HuH-7 (cell line): ENCODE data around the gene IL31.

Source experiments
- DNase-seq: peaks from one replicate; pipeline ENCODE4 v3.0.0; 2011; ENCODE audit warnings: low spot score

IL31 gene

DNA sequence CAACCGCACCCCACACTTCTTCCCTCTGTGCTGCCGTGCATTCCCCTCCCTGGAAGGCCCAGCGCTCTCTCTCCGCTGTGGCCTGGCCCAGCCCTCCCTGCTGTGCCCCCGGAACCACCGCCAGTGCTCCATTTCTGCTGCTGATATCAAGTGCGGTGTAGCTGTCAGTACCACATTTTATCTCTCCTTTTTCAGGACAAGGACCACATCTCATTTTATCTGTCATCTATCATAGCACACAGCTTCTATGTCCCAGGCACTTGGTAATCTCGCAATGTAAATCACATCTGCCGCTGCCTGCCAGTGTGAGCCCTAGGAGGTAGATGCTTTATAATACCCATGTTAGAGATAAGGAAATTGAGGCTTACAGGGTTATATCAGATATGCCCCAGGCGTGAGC is 18.3 kb downstream of the IL31 start:
- no peak for DNase-seq

DNA sequence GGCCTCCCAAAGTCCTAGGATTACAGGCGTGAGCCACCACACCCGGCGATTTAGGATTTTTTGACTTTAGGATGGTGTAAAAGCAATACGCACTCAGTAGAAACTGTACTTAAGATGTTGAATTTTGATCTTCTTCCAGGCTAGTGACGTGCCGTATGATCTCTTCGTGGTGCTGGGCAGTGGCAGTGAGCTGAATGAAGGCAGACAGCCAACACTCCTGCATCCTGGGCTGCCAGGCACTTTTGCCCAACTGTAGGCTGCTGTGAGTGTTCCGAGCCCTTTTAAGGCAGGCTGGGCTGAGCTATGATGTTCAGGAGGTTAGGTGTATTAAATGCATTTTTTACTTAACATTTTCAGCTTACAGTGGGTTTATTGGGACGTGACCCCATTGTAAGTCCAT is 21.3 kb downstream of the IL31 start:
- no peak for DNase-seq

DNA sequence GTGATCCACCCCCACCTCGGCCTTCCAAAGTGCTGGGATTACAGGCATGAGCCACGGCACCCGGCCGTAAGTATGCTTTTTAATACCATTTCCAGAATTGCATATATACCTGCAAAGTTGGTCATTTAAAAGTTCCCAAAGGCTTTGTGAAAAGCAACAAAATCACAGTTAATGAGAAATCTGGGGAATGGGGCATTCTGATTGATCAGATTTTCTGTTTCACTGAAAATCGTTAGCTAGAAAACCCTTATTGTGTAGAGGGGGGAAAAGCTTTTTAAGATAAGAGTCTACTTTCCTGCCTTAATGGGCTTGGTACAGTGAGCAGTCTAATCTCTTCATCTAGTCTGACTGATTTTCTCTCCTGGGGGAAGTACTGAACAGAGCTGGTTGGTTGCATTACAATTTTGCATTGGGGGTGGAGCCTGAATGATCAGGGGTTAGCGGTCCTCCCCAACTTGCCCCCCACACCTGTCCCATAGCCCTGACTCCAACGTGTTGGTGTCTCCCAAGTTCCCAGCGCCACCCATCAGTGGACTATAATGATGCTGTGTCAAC is 23.8 kb downstream of the IL31 start:
- no peak for DNase-seq

DNA sequence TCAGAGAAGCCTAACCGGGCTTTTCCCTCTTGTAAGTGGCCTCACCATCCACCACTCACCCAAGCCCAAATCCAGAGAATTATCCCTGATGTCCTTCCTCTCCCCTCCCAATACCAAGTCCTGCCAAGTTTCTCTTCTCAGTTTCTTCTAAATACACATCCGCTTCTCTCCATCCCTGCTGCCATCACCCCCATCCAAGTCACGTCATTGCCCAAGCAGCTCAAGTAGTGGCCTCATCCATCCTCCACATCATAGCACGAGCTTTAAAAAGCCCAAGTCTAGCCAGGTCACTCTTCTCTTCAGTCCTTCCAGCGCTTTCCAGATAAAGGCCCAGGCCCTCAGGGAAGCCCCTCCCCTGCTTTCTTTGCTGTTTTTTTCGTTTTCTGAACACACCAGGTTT is 25.4 kb downstream of the IL31 start:
- DNase-seq = no peak

DNA sequence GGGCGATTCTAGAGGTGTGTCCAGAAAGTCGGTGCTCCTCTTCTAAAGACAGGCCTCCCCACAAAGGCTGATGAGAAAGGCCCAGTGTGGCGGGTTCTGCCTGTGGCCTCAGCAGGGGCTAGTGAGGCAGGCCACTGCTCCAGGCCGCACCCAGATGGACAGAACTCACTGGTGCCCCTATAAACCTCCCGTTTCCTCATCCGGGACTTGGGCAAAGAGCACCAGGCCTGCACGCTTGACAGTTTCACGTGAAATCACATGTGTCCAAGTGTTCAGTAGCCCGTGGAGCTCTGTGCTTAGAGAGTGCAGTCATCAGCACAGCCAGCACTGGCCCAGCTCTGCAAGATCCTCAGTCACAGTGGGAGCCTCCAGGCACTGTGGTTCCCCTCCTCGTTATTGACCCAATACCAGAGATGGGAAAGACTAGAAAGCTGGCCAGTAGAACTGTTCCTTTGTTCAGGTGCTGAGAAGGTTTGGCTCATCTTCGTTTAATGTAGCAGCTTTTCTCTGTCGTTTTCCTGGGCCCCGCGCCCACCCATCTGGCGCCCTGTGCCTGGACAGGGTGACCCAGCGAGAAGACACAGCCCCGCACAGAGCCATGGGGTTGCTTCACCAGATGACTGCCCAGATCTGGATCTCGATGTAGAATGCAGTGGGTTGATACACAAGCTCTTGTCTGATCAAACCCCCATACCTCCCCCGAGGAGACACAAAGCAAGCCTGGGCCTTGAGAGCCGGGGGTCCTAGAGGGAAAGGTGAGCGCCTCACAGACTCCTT is 26.3 kb downstream of the IL31 start:
- DNase-seq = no peak

DNA sequence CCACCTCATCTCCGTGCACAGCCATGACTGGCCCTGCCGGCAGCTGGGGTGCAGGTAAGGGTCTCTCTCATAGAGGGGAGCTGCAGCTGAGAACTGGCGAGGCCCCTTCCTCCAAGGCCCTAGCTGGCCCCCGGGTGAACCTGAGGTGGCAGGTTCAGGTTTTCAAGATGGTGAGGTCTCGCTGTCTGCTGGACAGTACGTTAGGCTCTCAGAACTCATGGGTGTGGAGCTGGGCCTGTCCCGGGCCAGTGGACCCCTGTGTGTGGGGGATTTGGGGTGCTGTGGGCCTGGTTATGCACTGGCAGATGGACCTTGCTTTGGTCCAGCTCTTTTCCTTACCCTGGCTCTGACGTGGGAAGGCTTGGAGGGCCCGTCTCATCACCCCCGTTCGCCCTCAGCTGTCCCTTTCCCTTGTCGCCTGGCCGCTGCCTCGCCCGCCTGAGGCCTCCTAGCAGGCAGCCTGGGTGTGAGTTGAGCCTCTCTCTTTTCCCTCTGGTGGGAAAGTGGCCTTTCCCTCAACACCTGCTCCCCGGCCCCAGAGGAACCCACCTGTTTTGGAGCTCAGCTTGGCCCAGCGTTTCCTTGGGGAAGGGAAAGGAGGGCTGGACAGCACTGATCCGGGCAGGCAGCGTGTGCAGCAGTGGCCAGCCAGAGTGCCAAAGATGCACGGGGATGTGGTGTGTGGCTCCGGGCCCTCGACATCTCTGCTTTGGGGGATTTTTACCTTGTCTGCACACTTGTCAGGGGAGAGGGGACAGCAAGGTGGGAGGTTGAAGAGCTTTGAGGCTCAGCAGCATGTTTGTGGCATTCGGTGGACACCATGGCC is 28.3 kb downstream of the IL31 start:
- no peak for DNase-seq

DNA sequence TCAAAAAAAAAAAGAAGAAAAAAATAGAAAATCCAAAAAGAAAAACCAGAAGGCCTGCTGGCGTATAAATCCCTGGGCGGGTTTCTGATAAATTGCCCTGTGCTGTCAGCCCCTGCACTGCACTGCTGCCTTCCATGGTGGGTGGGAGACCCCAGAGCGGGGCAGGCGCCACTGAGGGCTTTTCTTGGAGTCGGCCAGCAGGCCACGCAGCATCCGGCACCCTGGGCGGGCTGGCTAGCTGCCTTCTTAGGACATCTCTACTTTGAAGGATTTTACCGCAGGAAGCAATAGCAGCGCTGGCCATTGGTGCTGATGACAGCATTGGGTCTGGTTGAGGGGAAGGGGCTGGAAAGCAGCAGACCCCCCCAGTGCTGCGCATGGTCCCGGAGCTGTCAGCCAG is 29.1 kb downstream of the IL31 start:
- no peak for DNase-seq

DNA sequence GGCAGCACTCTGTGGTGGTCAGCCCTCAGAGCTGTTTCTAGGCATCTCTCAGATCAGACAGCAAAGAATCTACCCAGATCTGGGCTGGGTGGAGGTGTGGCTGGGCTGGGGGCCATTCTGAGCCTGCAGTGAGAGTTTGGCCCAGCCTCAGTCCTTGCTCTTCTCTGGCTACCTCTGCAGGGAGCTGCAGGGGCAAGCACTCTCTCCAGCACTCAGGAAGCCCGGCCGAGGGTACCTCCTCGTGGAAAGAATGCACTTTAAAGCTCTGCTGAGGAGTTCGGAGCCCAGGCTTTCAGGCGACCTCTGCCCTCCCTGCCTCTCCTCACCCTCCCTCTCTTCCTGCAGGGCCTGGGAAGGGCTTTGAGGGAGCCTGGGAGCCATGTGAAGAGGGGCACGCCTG is 31.2 kb downstream of the IL31 start:
- no peak for DNase-seq

DNA sequence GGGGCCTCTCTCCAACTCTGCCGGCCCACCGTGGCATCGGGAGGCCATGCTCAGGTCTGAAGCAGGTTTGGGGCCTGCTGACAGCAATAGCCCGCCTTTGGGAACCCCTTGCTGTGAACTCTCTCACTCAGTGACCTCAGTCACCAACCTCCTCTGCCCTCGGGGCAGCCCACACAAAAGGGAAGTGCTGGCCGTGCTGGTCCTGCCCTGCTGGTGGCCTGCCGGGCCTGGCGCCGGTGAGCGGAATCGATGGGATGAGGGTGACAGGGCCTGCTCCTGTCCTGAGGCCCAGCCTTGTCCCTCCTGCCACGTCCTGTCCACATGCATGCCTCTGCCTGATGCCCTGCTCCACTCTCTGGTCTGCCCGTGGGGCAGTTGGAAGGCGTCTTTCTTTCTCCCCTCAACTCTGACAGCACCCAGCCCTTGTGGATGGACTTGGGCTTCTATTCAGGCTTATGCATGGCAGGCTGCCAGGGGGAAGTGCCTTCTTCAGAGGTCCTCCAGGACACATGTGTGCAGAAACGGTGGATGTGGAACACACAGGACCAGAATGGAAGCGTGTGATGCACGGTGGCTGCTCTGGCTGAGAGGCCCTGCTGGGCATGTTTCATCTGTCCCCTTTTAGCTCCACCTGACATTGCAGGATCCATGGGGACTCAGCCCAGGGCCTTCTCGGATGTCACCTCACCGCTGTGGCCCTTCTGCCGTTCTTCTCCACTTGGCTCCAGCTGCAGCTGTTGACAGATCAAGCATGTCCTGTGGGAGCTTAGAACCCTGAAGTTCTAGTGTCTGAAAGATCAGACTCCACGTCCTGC is 31.9 kb downstream of the IL31 start:
- no peak for DNase-seq

DNA sequence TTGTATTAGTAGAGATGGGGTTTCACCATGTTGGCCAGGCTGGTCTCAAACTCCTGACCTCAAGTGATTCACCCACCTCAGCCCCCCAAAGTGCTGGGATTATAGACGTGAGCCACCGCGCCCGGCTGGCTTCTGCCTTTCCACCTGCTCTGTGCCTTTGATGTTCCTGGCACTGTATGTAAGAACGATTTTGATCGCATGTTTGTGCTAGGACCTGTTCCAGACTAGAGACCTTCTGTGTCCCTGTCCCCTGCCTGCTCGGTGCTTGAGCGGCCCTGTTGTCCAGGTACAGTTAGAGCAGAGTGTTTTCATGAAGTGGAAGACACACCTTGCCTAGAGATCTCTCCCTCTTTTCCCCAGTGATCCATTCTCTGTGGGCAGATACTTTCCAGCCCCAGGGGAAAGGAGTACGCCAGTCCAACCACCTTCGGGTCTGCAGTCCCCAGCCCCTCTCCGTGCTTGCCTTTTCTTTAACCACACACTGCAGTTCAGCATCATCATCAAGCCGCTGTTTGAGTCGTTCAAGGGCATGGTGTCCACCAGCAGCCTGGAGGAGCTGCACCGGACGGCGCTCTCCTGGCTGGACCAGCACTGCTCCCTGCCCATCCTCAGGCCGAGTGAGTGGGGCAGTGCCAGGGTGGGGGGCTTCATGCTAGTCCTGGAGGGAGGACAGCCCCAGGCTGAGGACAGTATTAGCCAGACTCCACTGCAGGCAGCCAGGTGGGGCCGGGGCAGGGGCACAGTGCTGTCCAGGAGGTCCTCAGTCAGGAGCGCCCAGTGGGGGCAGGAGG is 33.4 kb downstream of the IL31 start:
- DNase-seq = no peak

DNA sequence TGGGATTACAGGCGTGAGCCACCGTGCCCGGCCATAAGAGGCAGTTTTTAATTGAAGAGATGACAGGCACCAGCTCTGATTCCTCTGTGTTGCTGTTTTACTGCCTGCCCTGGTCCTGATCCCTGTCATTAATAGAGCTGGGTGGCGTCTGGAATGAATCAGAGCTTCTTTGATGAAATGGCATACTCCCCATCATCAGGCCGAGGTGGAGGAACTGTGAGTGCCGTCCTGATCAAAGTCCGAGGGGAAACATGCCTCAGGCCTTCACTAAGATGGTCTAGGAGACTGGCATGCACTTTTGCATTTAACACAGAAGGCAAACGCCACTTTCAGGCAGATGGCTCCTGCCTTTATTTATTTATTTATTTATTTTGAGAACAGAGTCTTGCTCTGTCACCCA is 34.1 kb downstream of the IL31 start:
- DNase-seq = no peak

DNA sequence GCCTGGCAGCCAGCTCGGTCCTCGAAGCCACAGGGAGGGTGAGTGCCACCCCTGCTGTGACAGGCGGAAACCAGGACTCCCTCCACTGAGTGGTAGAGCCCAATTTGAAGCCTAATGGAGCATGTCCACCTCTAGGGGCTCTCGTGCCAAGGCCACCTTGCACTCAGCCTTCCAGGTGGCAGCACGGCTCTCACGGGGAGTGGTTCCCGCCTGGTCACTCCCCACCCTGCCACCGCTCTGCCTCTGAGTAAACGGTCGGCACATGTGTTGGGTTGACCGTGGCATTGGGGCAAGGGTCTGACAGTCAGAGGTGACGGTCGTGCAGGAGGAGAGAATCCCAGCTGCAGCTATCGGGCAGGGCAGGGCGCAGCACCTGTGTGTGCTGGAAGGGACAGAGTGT is 34.8 kb downstream of the IL31 start:
- no peak for DNase-seq

DNA sequence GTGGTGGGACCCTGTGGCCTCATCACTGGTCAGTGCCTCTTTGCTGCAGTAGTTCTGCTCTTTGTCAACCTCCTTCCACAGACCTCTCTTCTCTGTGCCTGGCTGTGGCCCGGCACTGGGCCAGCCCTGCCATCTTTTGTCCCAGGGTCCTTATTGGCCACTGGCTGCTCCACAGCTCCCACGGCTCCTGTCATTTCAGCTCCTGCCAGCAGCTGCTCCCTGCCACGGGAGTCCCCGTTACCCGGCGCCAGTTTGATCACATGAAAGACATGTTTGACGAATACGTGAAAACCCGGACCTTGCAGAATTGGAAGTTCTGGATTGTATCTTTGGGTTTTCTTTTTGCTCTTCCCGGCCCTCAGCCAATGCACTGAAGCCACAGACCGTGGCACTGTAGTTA is 35.4 kb downstream of the IL31 start:
- DNase-seq = no peak

DNA sequence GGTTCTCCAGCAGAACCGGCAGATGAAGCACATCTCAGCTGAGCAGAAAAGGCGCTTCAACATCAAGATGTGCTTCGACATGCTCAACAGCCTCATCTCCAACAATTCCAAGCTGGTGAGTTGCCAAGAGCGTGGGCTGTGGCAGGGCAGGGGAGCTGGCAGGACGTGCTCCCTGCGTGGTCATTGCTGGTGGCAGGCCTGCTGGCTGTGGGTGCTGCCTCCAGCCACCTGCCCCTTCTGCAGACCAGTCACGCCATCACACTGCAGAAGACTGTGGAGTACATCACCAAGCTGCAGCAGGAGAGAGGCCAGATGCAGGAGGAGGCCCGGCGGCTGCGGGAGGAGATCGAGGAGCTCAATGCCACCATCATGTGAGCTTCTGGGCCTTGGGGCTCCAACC is 35.8 kb downstream of the IL31 start:
- DNase-seq = no peak

DNA sequence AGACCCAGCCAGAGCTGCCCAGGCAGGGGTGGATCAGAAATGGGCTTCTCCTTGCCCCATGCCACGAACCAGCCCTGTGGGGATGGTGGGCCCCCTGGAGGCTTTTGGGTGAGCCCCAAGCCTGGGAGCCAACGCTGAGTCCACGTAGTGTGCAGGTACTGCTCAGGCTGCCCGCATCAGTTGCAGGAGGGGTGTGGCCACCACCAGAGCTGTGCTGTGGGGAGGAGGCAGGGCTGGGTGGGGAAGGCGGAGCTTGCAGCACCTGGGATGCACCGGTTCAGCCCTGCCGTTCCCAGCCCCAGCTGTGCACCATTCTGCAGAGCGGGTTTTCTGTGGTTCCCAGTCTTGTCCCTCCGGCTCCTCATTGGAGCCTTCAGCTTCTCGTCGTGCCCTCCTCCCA is 36.3 kb downstream of the IL31 start:
- DNase-seq = no peak

DNA sequence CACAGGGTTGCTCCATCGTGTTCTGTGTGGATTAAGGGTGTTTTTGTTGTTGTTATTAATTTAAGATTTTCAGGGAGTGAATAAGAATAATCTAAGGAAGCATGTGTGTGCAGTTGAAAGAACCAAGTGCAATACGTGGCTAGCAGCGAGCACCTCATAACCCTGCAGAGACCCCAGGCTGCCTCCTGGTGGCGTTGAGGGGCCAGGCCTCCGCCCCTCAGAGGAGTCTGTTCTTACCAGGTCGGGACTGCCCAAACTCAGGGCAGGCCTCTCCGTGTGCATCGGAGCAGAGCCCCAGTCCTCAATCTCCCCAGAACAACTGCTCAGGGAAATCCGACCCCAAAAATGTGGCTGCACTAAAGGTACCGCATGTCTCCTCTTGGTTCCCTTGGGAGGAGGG is 36.8 kb downstream of the IL31 start:
- no peak for DNase-seq

DNA sequence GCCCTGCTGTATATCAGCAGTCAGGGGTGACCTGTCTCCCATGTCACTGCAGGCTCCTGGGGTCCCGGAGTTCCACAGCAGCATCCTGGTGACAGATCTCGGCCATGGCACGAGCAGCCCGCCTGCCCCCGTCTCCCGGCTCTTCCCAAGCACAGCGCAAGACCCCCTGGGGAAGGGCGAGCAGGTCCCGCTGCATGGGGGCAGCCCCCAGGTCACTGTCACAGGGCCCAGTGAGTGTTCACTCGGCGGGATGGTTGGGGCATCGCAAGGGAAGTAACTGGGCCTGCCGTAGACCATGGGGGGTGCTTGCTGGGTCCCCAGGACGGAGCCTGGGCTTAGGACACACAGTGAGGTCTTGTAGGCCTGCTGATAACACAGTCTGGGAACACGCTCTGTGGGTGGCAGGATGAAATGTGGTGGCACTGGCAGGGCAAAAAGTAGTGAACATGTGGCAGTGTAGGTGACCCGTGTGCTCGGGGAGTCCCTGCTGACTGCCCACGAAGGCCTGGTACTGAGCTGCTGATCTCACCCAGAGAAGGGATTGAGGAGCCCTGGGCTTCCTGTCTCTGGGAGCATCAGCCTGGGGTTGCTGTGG is 38.5 kb downstream of the IL31 start:
- no peak for DNase-seq

DNA sequence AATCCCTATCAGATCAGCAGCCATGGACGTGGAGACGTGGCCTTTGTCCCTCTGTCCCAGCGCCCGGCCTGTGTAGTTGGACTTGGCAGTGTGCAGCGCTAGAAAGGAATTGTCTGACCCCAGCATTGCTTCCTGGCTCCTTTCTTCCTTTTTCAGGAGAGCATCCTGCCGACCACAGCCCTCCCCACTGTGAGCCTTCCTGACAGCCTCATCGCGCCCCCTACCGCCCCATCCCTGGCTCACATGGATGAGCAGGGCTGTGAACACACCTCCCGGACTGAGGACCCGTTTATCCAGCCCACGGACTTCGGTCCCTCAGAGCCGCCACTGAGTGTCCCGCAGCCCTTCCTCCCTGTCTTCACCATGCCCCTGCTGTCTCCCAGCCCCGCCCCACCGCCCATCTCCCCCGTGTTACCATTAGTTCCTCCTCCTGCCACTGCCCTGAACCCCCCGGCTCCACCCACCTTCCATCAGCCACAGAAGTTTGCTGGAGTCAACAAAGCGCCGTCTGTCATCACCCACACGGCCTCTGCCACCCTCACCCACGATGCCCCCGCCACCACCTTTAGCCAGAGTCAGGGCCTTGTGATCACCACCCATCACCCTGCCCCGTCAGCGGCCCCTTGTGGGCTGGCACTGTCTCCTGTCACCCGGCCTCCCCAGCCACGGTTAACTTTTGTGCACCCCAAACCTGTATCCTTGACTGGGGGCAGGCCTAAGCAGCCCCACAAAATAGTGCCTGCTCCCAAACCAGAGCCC is 40.6 kb downstream of the IL31 start:
- no peak for DNase-seq

DNA sequence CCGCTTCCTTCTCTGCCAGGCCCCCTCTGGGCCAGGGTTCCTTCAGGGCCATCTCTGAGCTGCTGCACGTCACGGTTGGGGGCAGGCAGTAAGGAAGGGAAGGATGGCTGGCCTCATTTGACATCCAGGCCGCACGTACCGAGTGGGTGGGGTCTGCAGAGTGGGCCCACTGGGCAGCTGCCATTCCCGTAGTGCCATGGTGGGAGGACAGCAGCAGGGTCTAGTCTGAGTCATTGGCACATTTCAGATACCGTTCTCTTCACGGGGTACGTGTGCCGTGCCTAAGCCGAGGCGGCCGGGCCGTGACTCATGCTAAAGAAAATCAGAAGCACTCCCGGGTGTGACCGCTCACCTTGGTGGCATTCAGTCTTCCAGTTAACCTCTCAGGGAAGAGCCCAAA is 43.9 kb downstream of the IL31 start:
- DNase-seq = no peak

DNA sequence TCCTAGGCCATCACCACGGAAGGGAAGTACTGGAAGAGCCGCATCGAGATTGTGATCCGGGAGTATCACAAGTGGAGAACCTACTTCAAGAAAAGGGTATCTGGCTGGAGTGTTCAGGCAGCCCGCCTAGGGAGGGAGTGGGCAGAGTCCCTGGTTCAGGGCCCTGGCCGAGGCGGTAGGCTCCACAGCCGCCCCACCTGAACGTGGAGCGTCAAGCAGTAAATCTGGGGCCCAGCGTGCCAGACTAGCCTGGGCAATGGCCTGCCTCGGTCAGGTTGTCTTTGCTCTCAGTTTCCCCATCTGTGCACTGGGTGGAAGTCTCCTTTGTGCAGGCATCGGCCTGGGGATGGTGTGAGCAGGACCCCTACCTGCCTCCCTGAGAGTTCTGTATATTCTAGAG is 44.9 kb downstream of the IL31 start:
- DNase-seq = no peak

DNA sequence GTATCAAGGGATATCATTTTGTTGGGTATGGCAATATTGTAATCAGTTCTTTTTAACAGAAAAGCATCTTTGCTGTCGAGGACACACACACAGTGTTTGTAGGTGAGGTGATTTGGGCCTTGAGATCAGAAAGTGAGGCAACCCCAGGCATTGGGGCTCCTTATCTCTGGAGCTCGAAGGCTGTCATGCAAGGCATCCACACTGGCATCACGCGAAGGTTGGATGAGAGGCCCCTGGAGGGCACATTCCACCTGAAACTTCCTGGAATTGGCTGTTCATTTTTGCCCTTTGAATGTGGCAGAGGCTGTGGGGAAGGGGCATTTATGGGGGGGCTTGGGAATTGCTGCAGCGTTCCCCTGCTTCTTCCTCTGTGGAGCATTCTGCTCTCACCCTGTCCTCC is 45.5 kb downstream of the IL31 start:
- DNase-seq = no peak
